ENCODE data around the gene TBL1X.

- no peak for TF ChIP-seq POLR2A (IDR thresholded peaks at IDR 0.05)
- no peak for TF ChIP-seq CTCF (IDR thresholded peaks at IDR 0.05)
Measured at GRCh38 chrX:9604111-9604907, 139.5 kb downstream of the TBL1X start.
